Mesenchymal stem cell (in vitro differentiated cells and primary cell): ENCODE data around the gene WTAP.

Experiments used
- DNase-seq: peaks from one replicate; pipeline ENCODE4 v3.0.0-alpha.2; 2013
- H2AFZ ChIP-seq: one replicate; pipeline ENCODE4 v1.6.1; 2013; ENCODE audit warnings: low read depth, mild to moderate bottlenecking, control low read depth, inconsistent platforms, low read length, moderate library complexity
- H2AK5ac ChIP-seq: 2 replicates; pipeline ENCODE4 v1.6.1; 2013; ENCODE audit warnings: low read length, moderate library complexity, mild to moderate bottlenecking, inconsistent platforms; ENCODE audit not compliant: severe bottlenecking
- H2BK120ac ChIP-seq: one replicate; pipeline ENCODE4 v1.6.1; 2013; ENCODE audit warnings: low read depth, mild to moderate bottlenecking, inconsistent platforms, low read length, moderate library complexity
- H2BK12ac ChIP-seq, 2 experiments: one replicate each; pipeline ENCODE4 v1.6.1; 2013; ENCODE audit warnings: inconsistent platforms in 2 of 2, low read length in 2 of 2, mild to moderate bottlenecking in 2 of 2, moderate library complexity in 2 of 2, control low read depth in 1 of 2
- H2BK15ac ChIP-seq: one replicate; pipeline ENCODE4 v1.6.1; 2013; ENCODE audit warnings: mild to moderate bottlenecking, low read depth, inconsistent platforms; ENCODE audit not compliant: poor library complexity, severe bottlenecking
- H2BK5ac ChIP-seq: 2 replicates; pipeline ENCODE4 v1.6.1; 2013; ENCODE audit warnings: low read depth, mild to moderate bottlenecking, low read length, control low read depth, inconsistent platforms; ENCODE audit not compliant: poor library complexity, severe bottlenecking
- H3K14ac ChIP-seq, 2 experiments: one replicate each; pipeline ENCODE4 v1.6.1; 2013; ENCODE audit warnings: inconsistent platforms in 2 of 2, low read length in 2 of 2, control low read depth in 1 of 2, mild to moderate bottlenecking in 1 of 2, moderate library complexity in 1 of 2
- H3K18ac ChIP-seq, 2 experiments: one replicate each; pipeline ENCODE4 v1.6.1; 2013; ENCODE audit warnings: inconsistent platforms in 2 of 2, low read length in 2 of 2, control low read depth in 1 of 2, low read depth in 1 of 2, mild to moderate bottlenecking in 1 of 2
- H3K23ac ChIP-seq, 2 experiments: one replicate each; pipeline ENCODE4 v1.6.1; 2013; ENCODE audit warnings: inconsistent platforms in 2 of 2, low read length in 2 of 2, mild to moderate bottlenecking in 2 of 2, moderate library complexity in 2 of 2, control low read depth in 1 of 2
- H3K27ac ChIP-seq: 2 replicates; pipeline ENCODE4 v1.5.1; 2013; ENCODE audit warnings: mild to moderate bottlenecking, moderate library complexity, low read length, control low read depth, inconsistent platforms; ENCODE audit not compliant: poor library complexity, severe bottlenecking
- H3K27me3 ChIP-seq, 2 experiments: 2 replicates each; pipeline versions ENCODE4 v1.6.1 to v1.7.0; 2013; ENCODE audit warnings: low read length in 2 of 2, mild to moderate bottlenecking in 2 of 2, moderate library complexity in 2 of 2, control low read depth in 1 of 2, inconsistent platforms in 1 of 2; ENCODE audit not compliant: control insufficient read depth in 1 of 2, insufficient read depth in 1 of 2
- H3K36me3 ChIP-seq, 2 experiments: 2 replicates each; pipeline versions ENCODE4 v1.6.1 to v1.7.0; 2013; ENCODE audit warnings: low read length in 2 of 2, control low read depth in 1 of 2, inconsistent platforms in 1 of 2, low read depth in 1 of 2, mild to moderate bottlenecking in 1 of 2; ENCODE audit not compliant: insufficient read depth in 2 of 2, control insufficient read depth in 1 of 2
- H3K4ac ChIP-seq, 2 experiments: one replicate each; pipeline ENCODE4 v1.6.1; 2013; ENCODE audit warnings: inconsistent platforms in 2 of 2, low read length in 2 of 2, mild to moderate bottlenecking in 2 of 2, moderate library complexity in 2 of 2, control low read depth in 1 of 2, low read depth in 1 of 2
- H3K4me1 ChIP-seq: 2 replicates; pipeline ENCODE4 v1.6.1; 2013; ENCODE audit warnings: low read depth, low read length, control low read depth; ENCODE audit not compliant: control insufficient read depth, insufficient read depth
- H3K4me2 ChIP-seq: 2 replicates; pipeline ENCODE4 v1.6.1; 2013; ENCODE audit warnings: low read length, mild to moderate bottlenecking, inconsistent platforms; ENCODE audit not compliant: poor library complexity, severe bottlenecking
- H3K4me3 ChIP-seq, 2 experiments: 2 replicates each; pipeline versions ENCODE4 v1.5.1 to v1.7.0; 2013; ENCODE audit warnings: low read length in 2 of 2, mild to moderate bottlenecking in 2 of 2, control low read depth in 1 of 2, low read depth in 1 of 2; ENCODE audit not compliant: insufficient read depth in 1 of 2
- H3K79me1 ChIP-seq: replicated peaks from 2 replicates; pipeline ENCODE4 v1.6.1; 2013; ENCODE audit warnings: mild to moderate bottlenecking, control low read depth, low read length, inconsistent platforms; ENCODE audit not compliant: poor library complexity, severe bottlenecking
- H3K9ac ChIP-seq: 2 replicates; pipeline ENCODE4 v1.7.0; 2013; ENCODE audit warnings: mild to moderate bottlenecking, low read length, moderate library complexity
- H3K9me3 ChIP-seq: 2 replicates; pipeline ENCODE4 v1.7.0; 2013; ENCODE audit warnings: mild to moderate bottlenecking, low read length; ENCODE audit not compliant: control insufficient read depth
- H4K8ac ChIP-seq: one replicate; pipeline ENCODE4 v1.6.1; 2013; ENCODE audit warnings: inconsistent platforms, mild to moderate bottlenecking, low read length, moderate library complexity
- H4K91ac ChIP-seq: one replicate; pipeline ENCODE4 v1.6.1; 2013; ENCODE audit warnings: mild to moderate bottlenecking, low read length, inconsistent platforms
- WGBS: methylation state at CpG from one replicate; pipeline ENCODE4 v1.1.7; 2013; ENCODE audit warnings: mixed read lengths; 5-methylcytosine and 5-hydroxymethylcytosine counted together

Gene WTAP

DNA sequence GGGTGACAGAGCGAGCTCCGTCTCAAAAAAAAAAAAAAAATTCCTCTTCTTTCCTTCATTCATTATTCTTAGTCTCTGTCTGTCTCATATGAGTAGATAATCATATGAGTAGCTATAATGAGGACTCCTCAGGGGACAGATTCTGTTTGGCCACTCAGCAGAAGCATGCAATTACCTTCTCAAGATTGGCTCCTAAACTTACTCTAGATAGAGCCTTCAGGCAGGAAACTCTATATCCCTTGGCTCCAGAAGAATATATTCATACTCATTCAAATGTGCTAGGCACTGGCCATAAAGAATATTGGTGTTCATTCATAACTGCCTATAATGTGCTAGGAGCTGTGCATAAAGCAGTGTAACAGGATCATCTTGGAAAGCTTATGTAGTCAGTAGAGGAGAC is 32.3 kb downstream of the WTAP start:
- H4K8ac ChIP-seq: no peak overlapping the region
- no peak overlapping the region for H4K91ac ChIP-seq
- peak overlapping the region; percentile 91 for H3K27ac ChIP-seq
- H3K4ac ChIP-seq: no peak overlapping the region
- no peak overlapping the region for H3K14ac ChIP-seq
- no peak overlapping the region for H2BK120ac ChIP-seq
- no peak for DNase-seq
- H3K4me3 ChIP-seq: no peak overlapping the region
- H2AK5ac ChIP-seq: no peak overlapping the region
- H3K4me1 ChIP-seq: peaks cover 21% of the 10 kb centered on the region
- H2BK12ac ChIP-seq: no peak overlapping the region
- peaks cover 35 to 61% of the 10 kb centered on the region in 2 experiments for H3K36me3 ChIP-seq
- H2BK5ac ChIP-seq: no peak overlapping the region
- H3K27me3 ChIP-seq: no peaks in the 10 kb centered on the region
- no CpG with 5 or more reads among the region's 2 CpGs for WGBS
- no peak overlapping the region for H2AFZ ChIP-seq
- H3K9me3 ChIP-seq: no peaks in the 10 kb centered on the region
- no peak overlapping the region for H3K4me2 ChIP-seq
- H3K79me1 ChIP-seq: peaks cover 13% of the 10 kb centered on the region
- H3K23ac ChIP-seq: no peak overlapping the region
- H2BK15ac ChIP-seq: no peak overlapping the region
- H3K9ac ChIP-seq: peak overlapping the region; percentile 93
- H3K18ac ChIP-seq: no peak overlapping the region

DNA sequence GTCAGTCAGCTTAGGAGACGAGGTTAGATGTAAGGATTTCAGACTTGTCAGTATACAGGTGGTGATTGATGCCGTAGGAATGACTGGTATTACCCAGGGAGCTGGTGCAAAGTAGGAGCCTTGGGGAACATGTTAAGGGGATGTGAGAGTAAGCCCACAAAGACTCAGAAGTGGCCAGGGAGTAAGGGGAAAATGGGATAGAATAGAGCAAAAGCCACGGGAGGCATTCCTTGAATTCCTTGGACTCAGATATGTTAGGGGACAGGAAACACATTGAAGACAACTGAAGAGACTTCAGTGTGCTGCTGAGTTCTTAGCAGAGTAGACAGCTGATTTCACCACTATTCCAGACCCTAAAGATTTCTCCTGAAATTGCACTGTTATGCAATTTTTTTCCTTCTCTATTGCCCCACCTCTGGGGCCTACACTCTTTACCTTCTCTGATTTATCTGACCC is 33.3 kb downstream of the WTAP start:
- DNase-seq: peak; percentile 64
- Histone ChIP-seq H2BK120ac (no peak overlapping the region), H2BK15ac (no peak overlapping the region), H3K4me2 (no peak overlapping the region), H3K9ac (peak overlapping the region; percentile 93), H3K27me3 (no peaks in the 10 kb centered on the region), H2AFZ (no peak overlapping the region), H3K18ac (no peak overlapping the region), H3K4me1 (peaks cover 21% of the 10 kb centered on the region), H2AK5ac (no peak overlapping the region), H2BK12ac (no peak overlapping the region), H4K91ac (no peak overlapping the region), H3K9me3 (no peaks in the 10 kb centered on the region), H3K14ac (no peak overlapping the region), H2BK5ac (no peak overlapping the region), H3K4me3 (peak overlapping the region in 1 of 2 experiments; percentile 80), H3K23ac (no peak overlapping the region), H3K79me1 (peaks cover 13% of the 10 kb centered on the region), H4K8ac (peak overlapping the region; percentile 66), H3K27ac (peak overlapping the region; percentile 91), H3K36me3 (peaks cover 29 to 61% of the 10 kb centered on the region in 2 experiments), H3K4ac (no peak overlapping the region)
- WGBS: 11% methylated on average over 3 of the region's 3 CpGs

DNA sequence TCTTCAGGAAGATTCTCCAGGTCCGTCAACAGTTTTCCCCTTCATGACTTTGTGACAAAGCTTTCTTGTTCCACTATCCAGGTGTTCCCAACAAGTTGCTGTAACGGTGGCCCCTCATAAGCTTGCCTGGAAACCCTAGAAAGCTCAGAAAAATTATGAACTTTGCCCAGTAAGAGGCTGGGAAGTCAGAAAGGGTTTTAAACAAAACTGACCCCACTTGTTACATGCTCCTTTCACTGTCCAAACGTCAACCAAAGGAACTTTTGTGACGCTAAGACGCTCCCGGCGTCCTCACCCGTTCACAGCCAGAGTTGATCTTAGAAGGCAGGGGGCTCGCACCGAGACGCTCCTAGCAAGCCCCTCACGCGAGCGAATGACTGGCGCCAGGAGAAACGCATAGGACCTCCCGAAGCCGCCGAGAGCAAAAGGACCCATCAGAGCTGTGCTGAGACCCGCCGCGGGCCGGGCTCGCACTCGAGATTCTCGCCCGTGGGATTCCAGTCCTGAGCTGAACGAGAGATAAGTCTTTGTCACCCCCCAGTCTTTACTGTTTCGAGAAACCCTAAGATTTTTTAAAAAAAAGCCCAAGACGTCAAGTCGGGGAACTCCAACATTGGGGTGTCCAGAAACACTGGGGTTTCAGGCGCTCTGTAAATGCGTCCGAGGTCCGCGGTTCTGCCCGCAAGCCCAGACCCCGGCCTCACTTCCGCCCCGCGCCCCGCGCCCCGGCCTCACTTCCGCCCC is 34.0 kb downstream of the WTAP start:
- Histone ChIP-seq H3K4me2 (peak overlapping the region; percentile 67), H3K79me1 (peaks cover 13% of the 10 kb centered on the region), H3K4ac (peak overlapping the region; percentile 71 to 74), H2BK5ac (peak overlapping the region; percentile 46), H3K4me1 (peaks cover 21% of the 10 kb centered on the region), H3K9me3 (no peaks in the 10 kb centered on the region), H3K4me3 (peak overlapping the region; percentile 80 to 92), H3K14ac (no peak overlapping the region), H3K18ac (peak overlapping the region in 1 of 2 experiments; percentile 95), H4K91ac (peak overlapping the region; percentile 90), H2AK5ac (peak overlapping the region; percentile 99), H3K27me3 (no peaks in the 10 kb centered on the region), H3K23ac (no peak overlapping the region), H2AFZ (no peak overlapping the region), H3K27ac (peak overlapping the region; percentile 91), H2BK15ac (peak overlapping the region; percentile 68), H3K36me3 (peaks cover 29 to 61% of the 10 kb centered on the region in 2 experiments), H3K9ac (peak overlapping the region; percentile 93), H4K8ac (peak overlapping the region; percentile 94), H2BK120ac (peak overlapping the region; percentile 91), H2BK12ac (peak overlapping the region in 1 of 2 experiments; percentile 75)
- WGBS: 48% methylated on average over 37 of the region's 45 CpGs
- peak; percentile 39 for DNase-seq

DNA sequence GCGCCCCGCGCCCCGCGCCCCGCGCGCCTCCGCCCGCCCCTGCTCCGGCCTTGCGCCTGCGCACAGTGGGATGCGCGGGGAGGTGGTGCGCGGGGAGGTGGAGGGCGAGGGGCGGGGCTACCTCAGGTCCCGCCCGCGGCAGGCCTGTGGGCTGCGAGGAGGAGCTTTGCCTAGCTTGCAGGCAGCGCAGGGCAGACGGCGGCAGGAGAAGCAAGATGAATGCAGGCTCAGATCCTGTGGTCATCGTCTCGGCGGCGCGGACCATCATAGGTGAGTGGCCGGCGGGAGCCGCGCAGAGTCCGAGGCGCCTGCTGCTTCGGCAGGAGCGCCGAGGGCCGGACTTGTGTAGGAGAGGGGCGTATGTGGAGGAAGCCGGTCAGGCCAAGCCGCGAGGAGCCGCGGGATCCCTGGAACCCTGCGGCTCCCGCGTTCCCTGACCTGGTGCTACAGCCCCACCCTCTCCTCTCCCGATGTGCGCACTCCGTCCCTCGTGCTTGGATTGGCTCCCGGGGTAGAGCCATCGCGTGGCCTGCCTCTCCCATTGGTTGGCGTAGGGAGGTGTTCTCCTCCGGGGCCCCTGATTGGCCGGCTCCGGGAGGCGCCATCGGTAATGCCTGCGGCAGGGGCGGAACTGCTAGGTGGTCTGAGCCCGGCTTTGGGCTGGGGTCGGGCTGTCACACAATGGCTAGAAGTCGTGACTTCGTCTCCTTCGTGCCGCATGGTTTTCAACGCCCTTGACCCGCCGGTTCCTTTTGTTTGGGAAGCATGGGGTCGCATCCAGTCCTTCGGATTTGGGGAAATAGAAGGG is 34.8 kb downstream of the WTAP start, which contains the start of gene ACAT2:
Gene ACAT2 (plus strand): TSS at position 173 of the 808 bp plus-strand sequence. CDS start 43 bp downstream, at position 216.
- WGBS: 12% methylated on average over 72 of the region's 76 CpGs
- H2BK5ac ChIP-seq: peak within 1 kb of the TSS; percentile 88
- peak within 1 kb of the TSS; percentile 99 for H2AK5ac ChIP-seq
- H4K8ac ChIP-seq: peak within 1 kb of the TSS; percentile 94
- peaks cover 14% of the 10 kb centered on the region for H3K79me1 ChIP-seq
- H3K23ac ChIP-seq: peak within 1 kb of the TSS in 1 of 2 experiments; percentile 85
- H2BK120ac ChIP-seq: peak within 1 kb of the TSS; percentile 92
- H2BK12ac ChIP-seq: peak within 1 kb of the TSS; percentile 47 to 75
- peak within 1 kb of the TSS in 1 of 2 experiments; percentile 95 for H3K14ac ChIP-seq
- peak within 1 kb of the TSS; percentile 94 for H3K9ac ChIP-seq
- H3K4me2 ChIP-seq: peak within 1 kb of the TSS; percentile 91
- peak within 1 kb of the TSS; percentile 91 for H3K27ac ChIP-seq
- peak within 1 kb of the TSS; percentile 90 for H4K91ac ChIP-seq
- no peaks in the 10 kb centered on the region for H3K9me3 ChIP-seq
- H3K27me3 ChIP-seq: no peaks in the 10 kb centered on the region
- peak; percentile 97 for DNase-seq
- peak within 1 kb of the TSS; percentile 68 for H2BK15ac ChIP-seq
- H3K4me1 ChIP-seq: peaks cover 23% of the 10 kb centered on the region
- H3K4ac ChIP-seq: peak within 1 kb of the TSS; percentile 88 to 98
- peak within 1 kb of the TSS; percentile 91 to 92 for H3K4me3 ChIP-seq
- peak within 1 kb of the TSS; percentile 86 for H2AFZ ChIP-seq
- peak within 1 kb of the TSS; percentile 95 to 97 for H3K18ac ChIP-seq
- peaks cover 29 to 61% of the 10 kb centered on the region in 2 experiments for H3K36me3 ChIP-seq
